Ishikawa (cell line): ENCODE measurements around the gene OR10H1.

Source experiments
- EP300 ChIP-seq: IDR thresholded peaks from 2 replicates; pipeline ENCODE4 v1.6.1; 2012; ENCODE audit warnings: borderline replicate concordance
- FOXM1 ChIP-seq: IDR thresholded peaks from 2 replicates; pipeline ENCODE4 v1.6.1; 2012; ENCODE audit warnings: low read depth, borderline replicate concordance
- MAX ChIP-seq: IDR thresholded peaks from 2 replicates; pipeline ENCODE4 v1.6.1; 2012
- TAF1 ChIP-seq: IDR thresholded peaks from 2 replicates; pipeline ENCODE4 v1.6.1; 2012; ENCODE audit warnings: low read depth, mild to moderate bottlenecking
- TCF12 ChIP-seq: IDR thresholded peaks from 2 replicates; pipeline ENCODE4 v1.6.1; 2012; ENCODE audit warnings: low read depth
- ZBTB7A ChIP-seq: IDR thresholded peaks from 2 replicates; pipeline ENCODE4 v1.6.1; 2012; ENCODE audit warnings: low read depth

DNA sequence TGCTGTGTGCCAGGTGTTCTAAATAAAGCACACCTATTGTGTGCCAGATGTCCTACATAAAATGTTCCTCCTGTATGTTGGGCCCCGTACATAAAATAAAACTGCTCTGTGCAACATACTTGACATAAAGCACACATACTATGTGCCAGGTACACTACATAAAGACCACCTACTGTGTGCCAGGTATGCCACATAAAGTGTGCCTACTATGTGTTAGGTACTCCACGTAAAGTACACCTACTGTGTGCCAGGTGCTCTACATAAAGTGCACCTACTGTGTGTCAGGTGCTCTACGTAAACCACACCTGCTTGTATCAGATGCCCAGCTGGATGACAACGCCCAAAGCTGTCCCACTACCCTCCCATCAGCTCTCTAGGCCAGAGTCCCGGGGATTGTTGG, 33.8 kb downstream of the OR10H1 start:
- TF ChIP-seq TAF1 = no peak
- no peak for TF ChIP-seq EP300
- TF ChIP-seq MAX = no peak
- TF ChIP-seq ZBTB7A = no peak
- no peak for TF ChIP-seq FOXM1
- TF ChIP-seq TCF12 = no peak
